Measurements from ENCODE around the gene FRS3. TPM values are rescaled to one million over a fixed set of nuclear protein-coding genes. Genes with fewer than 3 reads are reported as not detected.

FRS3 gene
- total and polyA plus RNA-seq, 9 of the 15 experiments (the other 6 are each of a cell fraction or from before 2014, with no cell fraction given), result 0.03 to 3.7 (median 1.6) TPM

DNA sequence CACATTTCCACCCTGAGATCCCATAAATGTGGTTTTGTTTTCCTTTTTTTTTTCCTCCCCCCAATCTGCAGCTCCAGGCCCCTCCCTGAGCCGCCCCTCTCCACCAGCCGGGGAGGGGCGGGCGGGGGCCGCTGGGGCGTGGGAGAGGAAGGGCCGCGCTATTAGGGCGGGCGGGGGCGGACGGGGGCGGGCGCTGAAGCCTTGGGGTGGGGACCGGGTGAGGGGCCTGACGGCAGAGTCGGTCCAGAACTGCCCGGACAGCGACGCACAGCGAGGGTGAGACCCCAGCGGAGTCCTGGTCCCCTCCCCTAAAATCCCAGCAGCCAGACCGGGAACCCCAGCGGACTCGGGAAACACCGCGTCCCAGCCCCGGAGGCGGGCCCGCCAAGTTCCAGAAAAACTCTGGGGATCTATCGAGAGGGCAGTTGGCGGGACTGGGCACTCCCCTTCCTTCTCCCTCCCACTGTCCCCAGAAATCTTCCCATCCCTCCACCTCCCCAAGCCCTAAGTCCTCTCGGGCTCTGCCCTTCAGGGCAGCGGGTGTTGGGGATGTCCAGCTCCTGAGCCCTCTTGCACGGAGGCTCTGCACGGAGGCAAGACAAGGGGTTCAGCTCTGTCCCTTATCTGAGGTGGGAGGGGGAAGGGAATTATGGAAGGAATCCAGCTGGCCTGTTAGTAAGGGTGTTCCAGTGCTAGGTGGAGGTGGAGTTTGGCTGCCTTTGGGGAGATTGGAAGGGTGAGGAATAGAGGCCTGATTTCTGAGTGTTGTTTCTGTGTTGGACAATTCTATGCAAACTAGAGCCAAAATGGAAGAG lies 1.1 kb upstream of the FRS3 start, which contains the start of gene PRICKLE4 (continued):
- TF ChIP-seq, protein P1, sequence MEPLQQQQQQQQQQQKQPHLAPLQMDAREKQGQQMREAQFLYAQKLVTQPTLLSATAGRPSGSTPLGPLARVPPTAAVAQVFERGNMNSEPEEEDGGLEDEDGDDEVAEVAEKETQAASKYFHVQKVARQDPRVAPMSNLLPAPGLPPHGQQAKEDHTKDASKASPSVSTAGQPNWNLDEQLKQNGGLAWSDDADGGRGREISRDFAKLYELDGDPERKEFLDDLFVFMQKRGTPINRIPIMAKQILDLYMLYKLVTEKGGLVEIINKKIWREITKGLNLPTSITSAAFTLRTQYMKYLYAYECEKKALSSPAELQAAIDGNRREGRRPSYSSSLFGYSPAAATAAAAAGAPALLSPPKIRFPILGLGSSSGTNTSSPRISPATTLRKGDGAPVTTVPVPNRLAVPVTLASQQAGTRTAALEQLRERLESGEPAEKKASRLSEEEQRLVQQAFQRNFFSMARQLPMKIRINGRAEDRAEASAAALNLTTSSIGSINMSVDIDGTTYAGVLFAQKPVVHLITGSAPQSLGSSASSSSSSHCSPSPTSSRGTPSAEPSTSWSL (CRISPR knock-in tag; IDR thresholded peaks at IDR 0.05; ENCODE audit: borderline replicate concordance), result no peak
- no peak for TF ChIP-seq BCOR (IDR thresholded peaks at IDR 0.05)

DNA sequence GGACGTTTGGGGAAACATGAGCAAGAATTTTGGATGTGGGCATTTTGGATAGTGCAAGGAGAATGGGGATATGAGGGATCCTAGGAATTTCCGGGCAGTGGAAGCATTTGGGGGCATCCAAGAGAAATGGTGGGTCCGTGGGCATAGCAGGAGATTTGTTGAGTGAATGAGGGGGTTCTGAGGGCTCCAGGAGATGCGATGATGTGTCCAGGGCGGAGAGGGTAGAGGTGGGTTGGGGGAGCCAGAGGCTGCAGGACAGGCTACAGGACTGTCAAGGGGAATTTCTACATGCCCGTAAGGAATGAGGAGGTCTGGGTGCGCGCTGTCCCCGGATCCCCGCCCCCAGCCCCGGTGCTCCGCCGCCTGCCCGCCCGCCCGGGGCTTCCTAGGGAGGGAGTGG lies 364 bp downstream of the FRS3 start:
- in situ Hi-C loops (cut with MboI), result no loop called here
- H2AFZ ChIP-seq (ENCODE audit: low read depth, low read length), result peak overlapping the region; percentile 74
- TF ChIP-seq, protein P2, sequence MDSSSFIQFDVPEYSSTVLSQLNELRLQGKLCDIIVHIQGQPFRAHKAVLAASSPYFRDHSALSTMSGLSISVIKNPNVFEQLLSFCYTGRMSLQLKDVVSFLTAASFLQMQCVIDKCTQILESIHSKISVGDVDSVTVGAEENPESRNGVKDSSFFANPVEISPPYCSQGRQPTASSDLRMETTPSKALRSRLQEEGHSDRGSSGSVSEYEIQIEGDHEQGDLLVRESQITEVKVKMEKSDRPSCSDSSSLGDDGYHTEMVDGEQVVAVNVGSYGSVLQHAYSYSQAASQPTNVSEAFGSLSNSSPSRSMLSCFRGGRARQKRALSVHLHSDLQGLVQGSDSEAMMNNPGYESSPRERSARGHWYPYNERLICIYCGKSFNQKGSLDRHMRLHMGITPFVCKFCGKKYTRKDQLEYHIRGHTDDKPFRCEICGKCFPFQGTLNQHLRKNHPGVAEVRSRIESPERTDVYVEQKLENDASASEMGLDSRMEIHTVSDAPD (CRISPR knock-in tag; IDR thresholded peaks at IDR 0.05), result no peak
- TF ChIP-seq NFXL1 (CRISPR knock-in tag; IDR thresholded peaks at IDR 0.05) (no peak), CHD4 (IDR thresholded peaks at IDR 0.05; ENCODE audit: insufficient read depth, insufficient replicate concordance, low read depth, low read length, poor library complexity, severe bottlenecking) (peak; percentile 1), ZBTB8A (IDR thresholded peaks at IDR 0.05; ENCODE audit: partially characterized antibody) (no peak), ELF4 (CRISPR knock-in tag; IDR thresholded peaks at IDR 0.05) (0 out of 2 replicates have a peak, but pooled peaks have one; percentile 56), TBL1XR1 (IDR thresholded peaks at IDR 0.05; ENCODE audit: low read length in 2 of 2) (no peak), CBX1 (IDR thresholded peaks at IDR 0.05; ENCODE audit: low read depth) (no peak), KLF6 (CRISPR knock-in tag; IDR thresholded peaks at IDR 0.05; ENCODE audit: borderline replicate concordance) (no peak)
- TF ChIP-seq, protein P3, sequence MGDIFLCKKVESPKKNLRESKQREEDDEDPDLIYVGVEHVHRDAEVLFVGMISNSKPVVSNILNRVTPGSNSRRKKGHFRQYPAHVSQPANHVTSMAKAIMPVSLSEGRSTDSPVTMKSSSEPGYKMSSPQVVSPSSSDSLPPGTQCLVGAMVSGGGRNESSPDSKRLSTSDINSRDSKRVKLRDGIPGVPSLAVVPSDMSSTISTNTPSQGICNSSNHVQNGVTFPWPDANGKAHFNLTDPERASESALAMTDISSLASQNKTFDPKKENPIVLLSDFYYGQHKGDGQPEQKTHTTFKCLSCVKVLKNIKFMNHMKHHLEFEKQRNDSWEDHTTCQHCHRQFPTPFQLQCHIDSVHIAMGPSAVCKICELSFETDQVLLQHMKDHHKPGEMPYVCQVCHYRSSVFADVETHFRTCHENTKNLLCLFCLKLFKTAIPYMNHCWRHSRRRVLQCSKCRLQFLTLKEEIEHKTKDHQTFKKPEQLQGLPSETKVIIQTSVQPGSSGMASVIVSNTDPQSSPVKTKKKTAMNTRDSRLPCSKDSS (IDR thresholded peaks at IDR 0.05; ENCODE audit: low read depth, partially characterized antibody), result no peak
- TF ChIP-seq, protein P4, sequence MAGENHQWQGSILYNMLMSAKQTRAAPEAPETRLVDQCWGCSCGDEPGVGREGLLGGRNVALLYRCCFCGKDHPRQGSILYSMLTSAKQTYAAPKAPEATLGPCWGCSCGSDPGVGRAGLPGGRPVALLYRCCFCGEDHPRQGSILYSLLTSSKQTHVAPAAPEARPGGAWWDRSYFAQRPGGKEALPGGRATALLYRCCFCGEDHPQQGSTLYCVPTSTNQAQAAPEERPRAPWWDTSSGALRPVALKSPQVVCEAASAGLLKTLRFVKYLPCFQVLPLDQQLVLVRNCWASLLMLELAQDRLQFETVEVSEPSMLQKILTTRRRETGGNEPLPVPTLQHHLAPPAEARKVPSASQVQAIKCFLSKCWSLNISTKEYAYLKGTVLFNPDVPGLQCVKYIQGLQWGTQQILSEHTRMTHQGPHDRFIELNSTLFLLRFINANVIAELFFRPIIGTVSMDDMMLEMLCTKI (IDR thresholded peaks at IDR 0.05; ENCODE audit: partially characterized antibody), result no peak

More for the DNA sequence above, 364 bp downstream of the FRS3 start:
- Histone ChIP-seq H3K4me2 (ENCODE audit: insufficient read depth, low read length) (peak overlapping the region; percentile 92), H3K4me1 (replicated peaks in 1 of 2; ENCODE audit: control insufficient read depth in 2 of 2, insufficient read depth in 2 of 2, low read length in 2 of 2) (peaks cover 11 to 24% of the 10 kb centered on the region in 2 experiments), H3K9ac (ENCODE audit: insufficient read depth in 1 of 2, low read depth in 2 of 2, low read length in 2 of 2) (peak overlapping the region; percentile 46 to 91), H4K20me1 (replicated peaks; ENCODE audit: control insufficient read depth, insufficient read depth, low read length) (no peaks in the 10 kb centered on the region; the same call in 1 of the 2 replicates), H3K27ac (ENCODE audit: extremely low read depth, low read depth, low read length) (no peak overlapping the region), H3K9me3 (replicated peaks; ENCODE audit: control insufficient read depth, insufficient read depth, low read depth, low read length) (no peaks in the 10 kb centered on the region), H3K27me3 (ENCODE audit: control insufficient read depth in 2 of 2, insufficient read depth in 2 of 2, low read length in 2 of 2) (no peaks in the 10 kb centered on the region), H3K9me1 (ENCODE audit: control insufficient read depth, insufficient read depth, low read length) (no peaks in the 10 kb centered on the region), H3K36me3 (ENCODE audit: control insufficient read depth, insufficient read depth, low read length) (peaks cover 12% of the 10 kb centered on the region; the same call in 2 of the 3 replicates), H3K79me2 (ENCODE audit: control insufficient read depth, insufficient read depth, low read length) (peaks cover 6% of the 10 kb centered on the region; the same call in 1 of the 3 replicates), H3K4me3 (peak overlapping the region; percentile 69)
- POLR2A ChIA-PET, result interaction anchor here (0.5 kb wide), 1 partner anchor 18 kb away, joined by 3 read pairs; no protein-coding TSS in a partner anchor
- no TSS peak for BruUV-seq (replicated peaks)
- FAIRE-seq (no peak), ATAC-seq (peak; percentile 1; the same call in 1 of the 3 replicates), DNase-seq (ENCODE audit: extremely low read depth in 1 of 4, low spot score in 3 of 4) (no peak)
- CTCF ChIA-PET (ENCODE audit: low intra/inter-chr PET ratio), result interaction anchor here (0.7 to 4.3 kb wide), 7 partner anchors 44 to 1098 kb away, joined by 3 to 50 read pairs (median 8); partner anchors contain the start of gene TFEB
- 8% methylated on average over 6 of the region's 16 CpGs for WGBS (ENCODE audit: insufficient coverage, low coverage, missing lambda C conversion rate)
- intact Hi-C loops (cut with micrococcal nuclease), result loop anchor here (5.0 kb wide), 2 partner anchors 177 to 412 kb away; no protein-coding TSS in a partner anchor

All from K562 (cell line).